Measurements from ENCODE around the gene HNRNPC.

The HNRNPC gene

GRCh38 chr14:21182166-21182565, 87.1 kb downstream of the HNRNPC start:
- Histone ChIP-seq H2AFZ (ENCODE audit: low read length) (no peak overlapping the region), H3K4me3 (ENCODE audit: low read length, poor library complexity, severe bottlenecking) (no peak overlapping the region), H3K79me2 (ENCODE audit: insufficient read depth, low read length) (no peaks in the 10 kb centered on the region), H3K27me3 (ENCODE audit: insufficient read depth, low read length, poor library complexity, severe bottlenecking) (no peaks in the 10 kb centered on the region), H3K4me1 (ENCODE audit: insufficient read depth, low read length, poor library complexity, severe bottlenecking) (peaks cover 10% of the 10 kb centered on the region), H4K20me1 (ENCODE audit: insufficient read depth, low read length, poor library complexity, severe bottlenecking) (no peaks in the 10 kb centered on the region), H3K9me2 (replicated peaks; ENCODE audit: low read depth, low read length) (no peaks in the 10 kb centered on the region), H3K9me3 (ENCODE audit: insufficient read depth, low read depth, low read length) (no peaks in the 10 kb centered on the region), H3K36me3 (ENCODE audit: insufficient read depth, low read length) (no peaks in the 10 kb centered on the region), H3K4me2 (ENCODE audit: low read depth, low read length, poor library complexity, severe bottlenecking) (no peak overlapping the region), H3F3A (ENCODE audit: low read depth) (no peaks in the 10 kb centered on the region), H3K9ac (ENCODE audit: low read depth, low read length, poor library complexity, severe bottlenecking) (no peak overlapping the region)
- TF ChIP-seq EZH2phosphoT487 (IDR thresholded peaks at IDR 0.05; ENCODE audit: borderline replicate concordance): no peak
- TF ChIP-seq CTCF (conservative IDR thresholded peaks at IDR 0.05; ENCODE audit: low read length): no peak

DNA sequence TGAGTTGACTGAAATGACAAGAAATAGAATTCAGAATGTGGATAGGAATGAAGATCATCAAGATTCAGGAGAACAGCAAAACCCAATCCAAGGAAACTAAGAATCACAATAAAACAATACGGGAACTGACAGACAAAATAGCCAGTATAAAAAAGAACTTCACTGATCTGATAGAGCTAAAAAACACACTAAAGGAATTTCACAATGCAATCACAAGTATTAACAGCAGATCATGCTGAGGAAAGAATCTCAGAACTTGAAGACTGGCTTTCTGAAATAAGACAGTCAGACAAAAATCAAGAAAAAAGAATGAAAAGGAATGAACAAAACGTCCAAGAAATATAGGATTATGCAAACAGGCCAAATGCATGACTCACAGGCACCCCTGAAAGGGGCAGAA, 98.1 kb downstream of the HNRNPC start:
- Histone ChIP-seq H3K4me2 (ENCODE audit: low read depth, low read length, poor library complexity, severe bottlenecking) (no peak overlapping the region), H2AFZ (ENCODE audit: low read length) (no peak overlapping the region)

GRCh38 chr14:21169573-21169972, 99.7 kb downstream of the HNRNPC start:
- no peaks in the 10 kb centered on the region for H3K9me2 ChIP-seq (replicated peaks; ENCODE audit: low read depth, low read length)
- H2AFZ ChIP-seq (ENCODE audit: low read length): no peak overlapping the region
- H3K9me3 ChIP-seq (ENCODE audit: insufficient read depth, low read depth, low read length): no peaks in the 10 kb centered on the region
- TF ChIP-seq CTCF (conservative IDR thresholded peaks at IDR 0.05; ENCODE audit: low read length) (no peak), EZH2phosphoT487 (IDR thresholded peaks at IDR 0.05; ENCODE audit: borderline replicate concordance) (no peak)
- H3F3A ChIP-seq (ENCODE audit: low read depth): no peaks in the 10 kb centered on the region
- no peaks in the 10 kb centered on the region for H3K4me1 ChIP-seq (ENCODE audit: insufficient read depth, low read length, poor library complexity, severe bottlenecking)
- H3K36me3 ChIP-seq (ENCODE audit: insufficient read depth, low read length): no peaks in the 10 kb centered on the region
- no peaks in the 10 kb centered on the region for H3K79me2 ChIP-seq (ENCODE audit: insufficient read depth, low read length)
- no peak overlapping the region for H3K4me3 ChIP-seq (ENCODE audit: low read length, poor library complexity, severe bottlenecking)
- H3K9ac ChIP-seq (ENCODE audit: low read depth, low read length, poor library complexity, severe bottlenecking): no peak overlapping the region
- no peak overlapping the region for H3K4me2 ChIP-seq (ENCODE audit: low read depth, low read length, poor library complexity, severe bottlenecking)
- H4K20me1 ChIP-seq (ENCODE audit: insufficient read depth, low read length, poor library complexity, severe bottlenecking): no peaks in the 10 kb centered on the region
- no peaks in the 10 kb centered on the region for H3K27me3 ChIP-seq (ENCODE audit: insufficient read depth, low read length, poor library complexity, severe bottlenecking)

More for the DNA sequence above, 98.1 kb downstream of the HNRNPC start:
- no peaks in the 10 kb centered on the region for H3K9me2 ChIP-seq (replicated peaks; ENCODE audit: low read depth, low read length)
- no peaks in the 10 kb centered on the region for H3K27me3 ChIP-seq (ENCODE audit: insufficient read depth, low read length, poor library complexity, severe bottlenecking)
- no peaks in the 10 kb centered on the region for H3K79me2 ChIP-seq (ENCODE audit: insufficient read depth, low read length)
- H3K9ac ChIP-seq (ENCODE audit: low read depth, low read length, poor library complexity, severe bottlenecking): no peak overlapping the region
- H3K4me1 ChIP-seq (ENCODE audit: insufficient read depth, low read length, poor library complexity, severe bottlenecking): no peaks in the 10 kb centered on the region
- no peaks in the 10 kb centered on the region for H4K20me1 ChIP-seq (ENCODE audit: insufficient read depth, low read length, poor library complexity, severe bottlenecking)
- H3K36me3 ChIP-seq (ENCODE audit: insufficient read depth, low read length): no peaks in the 10 kb centered on the region
- no peak overlapping the region for H3K4me3 ChIP-seq (ENCODE audit: low read length, poor library complexity, severe bottlenecking)
- no peaks in the 10 kb centered on the region for H3F3A ChIP-seq (ENCODE audit: low read depth)
- no peaks in the 10 kb centered on the region for H3K9me3 ChIP-seq (ENCODE audit: insufficient read depth, low read depth, low read length)
- TF ChIP-seq EZH2phosphoT487 (IDR thresholded peaks at IDR 0.05; ENCODE audit: borderline replicate concordance) (no peak), CTCF (conservative IDR thresholded peaks at IDR 0.05; ENCODE audit: low read length) (no peak)

All from Loucy (cell line).